K562 (cell line): ENCODE results near the gene MILR1. TPM values are rescaled to one million over a fixed set of nuclear protein-coding genes. Genes with fewer than 3 reads are reported as not detected.

Source experiments
- ATAC-seq: fragments of 200-7000 bp; cut with Tn5 transposase; 3 replicates; pipeline ENCODE4 v1.9.1; 2020; ENCODE audit warnings: moderate library complexity
- BruUV-seq: library from RNA; stranded (reverse); fragments of 400-500 nt; replicated peaks from 2 replicates; lab custom pipeline; 2021; lab: Mats Ljungman, UMichigan
- CTCF ChIA-PET: fragments of 300-600 bp; formaldehyde crosslinking; extraction: SDS; loops from one replicate; lab custom pipeline; 2021; ENCODE audit warnings: low intra/inter-chr PET ratio; lab: Yijun Ruan, JAX
- POLR2A ChIA-PET: fragments of 300-600, 350-650 bp; sonication (Branson Sonifier 250); formaldehyde crosslinking; extraction: SDS; loops from one replicate; lab custom pipeline; 2021; ENCODE audit warnings: antibody characterized with exemption, inconsistent platforms; lab: Yijun Ruan, JAX
- DNase-seq, 4 experiments: peaks; one replicate each; pipeline versions ENCODE4 v3.0.0 to v3.0.0-alpha.2; 2011 to 2018; ENCODE audit warnings: low spot score in 3 of 4, mixed read lengths in 3 of 4; ENCODE audit errors: extremely low read depth in 1 of 4
- FAIRE-seq: peaks from 2 replicates; lab custom pipeline; 2011; peaks lifted over from hg19 to GRCh38; lab: Jason Lieb, UNC
- H2AFZ ChIP-seq: 2 replicates; pipeline ENCODE4 v1.6.0; 2011; ENCODE audit warnings: low read depth, low read length, control low read depth, inconsistent platforms
- H3K27ac ChIP-seq: fragments of 200-600 bp; 3 replicates; pipeline ENCODE4 v1.8.0; 2011; ENCODE audit warnings: low read depth, mild to moderate bottlenecking, control low read depth, inconsistent platforms, low read length, moderate library complexity, mixed read lengths; ENCODE audit errors: extremely low read depth
- H3K27me3 ChIP-seq, 2 experiments: fragments of 300-600 bp in 1 of 2; 2 replicates in 1 of 2; 3 replicates in 1 of 2; pipeline versions ENCODE4 v1.6.0 to v1.8.0; 2011; ENCODE audit warnings: inconsistent platforms in 2 of 2, low read length in 2 of 2, mild to moderate bottlenecking in 1 of 2, mixed read lengths in 1 of 2, moderate library complexity in 1 of 2; ENCODE audit not compliant: control insufficient read depth in 2 of 2, insufficient read depth in 2 of 2
- H3K36me3 ChIP-seq: fragments of 300-600 bp; 3 replicates; pipeline ENCODE4 v1.8.0; 2011; ENCODE audit warnings: mild to moderate bottlenecking, low read length, inconsistent platforms; ENCODE audit not compliant: control insufficient read depth, insufficient read depth
- H3K4me1 ChIP-seq, 2 experiments: fragments of 200-600 bp in 1 of 2; replicated peaks in 1 of 2; 2 replicates in 1 of 2; 3 replicates in 1 of 2; pipeline versions ENCODE4 v1.5.1 to v1.8.0; 2011; ENCODE audit warnings: inconsistent platforms in 2 of 2, low read length in 2 of 2, mild to moderate bottlenecking in 1 of 2, mixed read lengths in 1 of 2, moderate library complexity in 1 of 2; ENCODE audit not compliant: control insufficient read depth in 2 of 2, insufficient read depth in 2 of 2
- H3K4me2 ChIP-seq: 2 replicates; pipeline ENCODE4 v1.6.1; 2011; ENCODE audit warnings: low read length, control low read depth, inconsistent platforms, mixed read lengths; ENCODE audit not compliant: insufficient read depth
- H3K4me3 ChIP-seq: fragments of 200-600 bp; sonication (generic), shearing (Covaris generic); 2 replicates; pipeline ENCODE4 v1.5.1; 2016; ENCODE audit warnings: control low read depth, inconsistent platforms
- H3K79me2 ChIP-seq: fragments of 200-600 bp; 3 replicates; pipeline ENCODE4 v1.8.0; 2011; ENCODE audit warnings: low read length, inconsistent platforms; ENCODE audit not compliant: control insufficient read depth, insufficient read depth
- H3K9ac ChIP-seq, 2 experiments: 2 replicates each; pipeline versions ENCODE4 v1.6.0 to v1.6.1; 2011; ENCODE audit warnings: low read depth in 2 of 2, low read length in 2 of 2, control low read depth in 1 of 2, inconsistent platforms in 1 of 2, mild to moderate bottlenecking in 1 of 2, mixed read lengths in 1 of 2; ENCODE audit not compliant: insufficient read depth in 1 of 2
- H3K9me1 ChIP-seq: one replicate; pipeline ENCODE4 v1.6.0; 2011; ENCODE audit warnings: inconsistent platforms, mild to moderate bottlenecking, low read length, moderate library complexity; ENCODE audit not compliant: control insufficient read depth, insufficient read depth
- H3K9me3 ChIP-seq: replicated peaks from 2 replicates; pipeline ENCODE4 v1.5.1; 2011; ENCODE audit warnings: low read depth, low read length, inconsistent platforms; ENCODE audit not compliant: control insufficient read depth, insufficient read depth
- H4K20me1 ChIP-seq: replicated peaks from 2 replicates; pipeline ENCODE4 v1.6.1; 2011; ENCODE audit warnings: low read length, inconsistent platforms, mixed read lengths; ENCODE audit not compliant: control insufficient read depth, insufficient read depth
- ADNP ChIP-seq: fragments of 200-800 bp; sonication (Bioruptor generic); IDR thresholded peaks from 2 replicates; pipeline ENCODE4 v1.6.1; 2016; ENCODE audit warnings: missing genetic modification characterization, missing compliant biosample characterization
- ARHGAP35 ChIP-seq: fragments of 450-650 bp; IDR thresholded peaks from 2 replicates; pipeline ENCODE4 v1.6.1; 2018; ENCODE audit not compliant: partially characterized antibody
- EZH2 ChIP-seq: IDR thresholded peaks from 2 replicates; pipeline ENCODE4 v1.6.1; 2012; ENCODE audit warnings: low read depth, mild to moderate bottlenecking, inconsistent platforms, low read length, borderline replicate concordance
- GATA2 ChIP-seq: sonication (generic); formaldehyde crosslinking; IDR thresholded peaks from 2 replicates; pipeline ENCODE4 v1.4.0; 2020; ENCODE audit warnings: mild to moderate bottlenecking, missing genetic modification reagents
- HNRNPH1 ChIP-seq: fragments of 200-400 bp; formaldehyde crosslinking; optimal IDR thresholded peaks from 2 replicates; pipeline ENCODE3; 2017; ENCODE audit warnings: low read depth, mild to moderate bottlenecking, low read length, moderate library complexity
- HSF4 ChIP-seq: fragments of 250-450 bp; sonication (Bioruptor Pico); IDR thresholded peaks from 2 replicates; pipeline ENCODE4 v2.1.2; 2022; ENCODE audit warnings: mild to moderate bottlenecking, moderate library complexity, borderline replicate concordance
- KAT7 ChIP-seq: sonication (generic); formaldehyde crosslinking; IDR thresholded peaks from 2 replicates; pipeline ENCODE4 v1.8.0; 2022; ENCODE audit warnings: missing genetic modification reagents, mild to moderate bottlenecking, borderline replicate concordance
- KDM1A ChIP-seq, 2 experiments: fragments of 450-650 bp; IDR thresholded peaks; 2 replicates each; pipeline ENCODE4 v1.6.1; 2016; ENCODE audit warnings: mild to moderate bottlenecking in 2 of 2
- LARP7 ChIP-seq: fragments of 450-650 bp; IDR thresholded peaks from 2 replicates; pipeline ENCODE4 v1.6.1; 2016
- NFATC3 ChIP-seq: fragments of 450-650 bp; IDR thresholded peaks from 2 replicates; pipeline ENCODE4 v1.6.1; 2017; ENCODE audit warnings: mild to moderate bottlenecking
- NFIX ChIP-seq: fragments of 250-450 bp; sonication (Bioruptor Pico); IDR thresholded peaks from 2 replicates; pipeline ENCODE4 v1.4.0; 2020; ENCODE audit warnings: low read depth, mild to moderate bottlenecking, moderate library complexity
- RBM14 ChIP-seq: fragments of 200-400 bp; formaldehyde crosslinking; IDR thresholded peaks from 2 replicates; pipeline ENCODE4 v1.6.1; 2018; ENCODE audit warnings: low read depth, mild to moderate bottlenecking, low read length, moderate library complexity, borderline replicate concordance; ENCODE audit not compliant: insufficient read depth
- SIN3A ChIP-seq, 2 experiments: fragments of 150-350 bp in 1 of 2; IDR thresholded peaks; 2 replicates each; pipeline ENCODE4 v1.6.1; 2011 to 2016; ENCODE audit warnings: borderline replicate concordance in 2 of 2, low read depth in 2 of 2, low read length in 2 of 2, mild to moderate bottlenecking in 2 of 2, moderate library complexity in 2 of 2; ENCODE audit not compliant: control insufficient read depth in 1 of 2
- SMARCA5 ChIP-seq: fragments of 450-650 bp; IDR thresholded peaks from 2 replicates; pipeline ENCODE4 v1.6.1; 2016
- SRSF9 ChIP-seq: fragments of 200-400 bp; formaldehyde crosslinking; IDR thresholded peaks from 2 replicates; pipeline ENCODE4 v1.6.1; 2017; ENCODE audit warnings: low read depth, low read length, borderline replicate concordance
- TOE1 ChIP-seq, 2 experiments: fragments of 450-650 bp in 1 of 2; sonication (generic) in 1 of 2; formaldehyde crosslinking in 1 of 2; IDR thresholded peaks; 2 replicates each; pipeline versions ENCODE4 v1.7.1 to v1.8.0; 2016 to 2022; ENCODE audit warnings: borderline replicate concordance in 2 of 2, mild to moderate bottlenecking in 2 of 2, antibody characterized with exemption in 1 of 2, inconsistent platforms in 1 of 2, low read depth in 1 of 2, missing genetic modification reagents in 1 of 2, moderate library complexity in 1 of 2
- ZFP36 ChIP-seq: fragments of 150-350 bp; IDR thresholded peaks from 2 replicates; pipeline ENCODE4 v1.6.1; 2018; ENCODE audit warnings: low read length, low read depth; ENCODE audit not compliant: partially characterized antibody
- ZNF253 ChIP-seq: fragments of 250-450 bp; sonication (Bioruptor Pico); conservative IDR thresholded peaks from 2 replicates; pipeline ENCODE4 v1.6.1; 2021; ENCODE audit warnings: mild to moderate bottlenecking
- WGBS: fragments of 100-300 bp; shearing (Covaris generic); methylation state at CpG from one replicate; pipeline ENCODE4 v1.1.6; 2016; ENCODE audit warnings: low coverage, mixed read lengths; ENCODE audit not compliant: insufficient coverage; ENCODE audit errors: missing lambda C conversion rate; 5-methylcytosine and 5-hydroxymethylcytosine counted together
- in situ Hi-C: fragments of 300-500 bp; cut with MboI; formaldehyde crosslinking; loops from 4 replicates; pipeline ENCODE4 v1.15.0; 2018; ENCODE audit warnings: inconsistent platforms, mixed read lengths
- intact Hi-C: fragments of 100-400 bp; cut with micrococcal nuclease; formaldehyde crosslinking; loops from 2 replicates; pipeline ENCODE4 v1.14.2; 2022
- polyA plus RNA-seq, 8 experiments: library from polyadenylated mRNA; depleted of rRNA in 4 of 8; stranded (reverse) in 5 of 8; unstranded in 3 of 8; fragments of >200 nt; fragmentation: Nextera tagmentation in 2 of 8; fragmentation: Illumina TruSeq in 1 of 8; extraction: Ambion mirVana in 2 of 8; extraction: Trizol in 1 of 8; gene quantifications; 2 replicates each; pipeline versions ENCODE4 v1.2.1 to v1.2.3, GENCODE V29; 2011 to 2014; ENCODE audit warnings: inconsistent platforms in 1 of 8, missing spikeins in 1 of 8
- total RNA-seq, 7 experiments: library from RNA; depleted of rRNA in 6 of 7; stranded (reverse); fragments of >200 nt in 6 of 7; fragmentation: Illumina TruSeq in 2 of 7; extraction: Trizol in 2 of 7; gene quantifications; 2 replicates each; pipeline versions ENCODE4 v1.2.1 to v1.2.3, GENCODE V29; 2011 to 2021; ENCODE audit warnings: low replicate concordance in 1 of 7
- TF ChIP-seq, protein P1 (sequence below): sonication (generic); formaldehyde crosslinking; IDR thresholded peaks from 2 replicates; pipeline ENCODE4 v1.9.0; 2022; ENCODE audit warnings: mild to moderate bottlenecking, missing genetic modification reagents
- TF ChIP-seq, protein P2 (sequence below): fragments of 250-450 bp; sonication (Bioruptor Pico); IDR thresholded peaks from 2 replicates; pipeline ENCODE4 v1.8.0; 2021; ENCODE audit warnings: moderate library complexity, mild to moderate bottlenecking, inconsistent platforms
- TF ChIP-seq, protein P3 (sequence below): fragments of 250-450 bp; sonication (Bioruptor Pico); IDR thresholded peaks from 2 replicates; pipeline ENCODE4 v1.6.1; 2021; ENCODE audit warnings: mild to moderate bottlenecking

Gene MILR1
- total and polyA plus RNA-seq, 9 of the 15 experiments (the other 6 are each of a cell fraction or from before 2014, with no cell fraction given), result 3.8 to 14.1 (median 7.1) TPM

DNA sequence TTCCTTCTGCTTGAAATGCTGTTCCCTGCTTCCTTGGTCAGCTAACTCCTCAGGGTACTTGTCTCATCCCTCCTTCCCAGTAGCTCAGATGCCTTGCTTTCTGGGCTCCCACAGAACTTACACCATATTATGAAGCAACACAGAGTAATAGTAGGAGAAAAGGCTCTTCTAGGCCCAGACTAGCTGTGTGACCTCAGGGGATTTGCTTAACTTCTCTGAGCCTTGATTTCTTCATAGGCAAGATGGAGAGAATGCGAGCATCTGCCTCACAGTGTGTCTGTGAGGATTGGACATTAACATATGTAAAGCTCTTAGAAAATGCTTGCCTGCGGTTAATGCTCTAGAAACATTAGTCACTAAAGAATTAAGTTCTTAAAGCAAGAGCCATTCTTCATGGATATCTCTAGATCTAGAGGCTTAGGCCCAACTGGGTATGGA, 36.0 kb upstream of the MILR1 start:
- POLR2A ChIA-PET, result no interaction called here
- no peaks in the 10 kb centered on the region for H3K9me3 ChIP-seq
- H3K9ac ChIP-seq, result no peak overlapping the region
- no peak for DNase-seq
- no peak for FAIRE-seq
- ATAC-seq, result no peak
- H3K79me2 ChIP-seq, result no peaks in the 10 kb centered on the region
- no TSS peak for BruUV-seq
- no peak overlapping the region for H3K4me2 ChIP-seq
- in situ Hi-C loops, result no loop called here
- 68% methylated on average over 2 of the region's 2 CpGs for WGBS
- H2AFZ ChIP-seq, result no peak overlapping the region
- no peaks in the 10 kb centered on the region for H3K27me3 ChIP-seq
- intact Hi-C loops, result loop anchor here (10.0 kb wide), 1 partner anchor 508 kb away; no protein-coding TSS in a partner anchor
- peaks cover 0 to 6% of the 10 kb centered on the region in 2 experiments; a peak in 4 of 5 replicates for H3K4me1 ChIP-seq
- CTCF ChIA-PET, result no interaction called here
- H3K4me3 ChIP-seq, result no peak overlapping the region
- no peaks in the 10 kb centered on the region for H4K20me1 ChIP-seq
- H3K9me1 ChIP-seq, result no peaks in the 10 kb centered on the region
- H3K27ac ChIP-seq, result no peak overlapping the region
- no peaks in the 10 kb centered on the region for H3K36me3 ChIP-seq
- TF ChIP-seq TOE1 (IDR thresholded peaks at IDR 0.05; ENCODE audit: borderline replicate concordance), result no peak
- no peak for TF ChIP-seq TOE1 (CRISPR knock-in tag; IDR thresholded peaks at IDR 0.05; ENCODE audit: borderline replicate concordance, low read depth)
- TF ChIP-seq HNRNPH1, result no peak
- TF ChIP-seq EZH2, result no peak
- TF ChIP-seq, protein P1, sequence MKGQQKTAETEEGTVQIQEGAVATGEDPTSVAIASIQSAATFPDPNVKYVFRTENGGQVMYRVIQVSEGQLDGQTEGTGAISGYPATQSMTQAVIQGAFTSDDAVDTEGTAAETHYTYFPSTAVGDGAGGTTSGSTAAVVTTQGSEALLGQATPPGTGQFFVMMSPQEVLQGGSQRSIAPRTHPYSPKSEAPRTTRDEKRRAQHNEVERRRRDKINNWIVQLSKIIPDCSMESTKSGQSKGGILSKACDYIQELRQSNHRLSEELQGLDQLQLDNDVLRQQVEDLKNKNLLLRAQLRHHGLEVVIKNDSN, result no peak
- TF ChIP-seq, protein P2, sequence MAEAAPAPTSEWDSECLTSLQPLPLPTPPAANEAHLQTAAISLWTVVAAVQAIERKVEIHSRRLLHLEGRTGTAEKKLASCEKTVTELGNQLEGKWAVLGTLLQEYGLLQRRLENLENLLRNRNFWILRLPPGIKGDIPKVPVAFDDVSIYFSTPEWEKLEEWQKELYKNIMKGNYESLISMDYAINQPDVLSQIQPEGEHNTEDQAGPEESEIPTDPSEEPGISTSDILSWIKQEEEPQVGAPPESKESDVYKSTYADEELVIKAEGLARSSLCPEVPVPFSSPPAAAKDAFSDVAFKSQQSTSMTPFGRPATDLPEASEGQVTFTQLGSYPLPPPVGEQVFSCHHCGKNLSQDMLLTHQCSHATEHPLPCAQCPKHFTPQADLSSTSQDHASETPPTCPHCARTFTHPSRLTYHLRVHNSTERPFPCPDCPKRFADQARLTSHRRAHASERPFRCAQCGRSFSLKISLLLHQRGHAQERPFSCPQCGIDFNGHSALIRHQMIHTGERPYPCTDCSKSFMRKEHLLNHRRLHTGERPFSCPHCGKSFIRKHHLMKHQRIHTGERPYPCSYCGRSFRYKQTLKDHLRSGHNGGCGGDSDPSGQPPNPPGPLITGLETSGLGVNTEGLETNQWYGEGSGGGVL, result no peak
- no peak for TF ChIP-seq SRSF9
- peak; percentile 63; the same call in 1 of the 2 replicates for TF ChIP-seq SMARCA5
- no peak for TF ChIP-seq NFATC3
- no peak for TF ChIP-seq SIN3A (IDR thresholded peaks at IDR 0.05; ENCODE audit: borderline replicate concordance in 2 of 2, control insufficient read depth in 1 of 2, low read depth in 2 of 2, low read length in 2 of 2)
- no peak for TF ChIP-seq NFIX
- TF ChIP-seq ZNF253, result no peak
- TF ChIP-seq KAT7 (CRISPR knock-in tag), result no peak
- no peak for TF ChIP-seq GATA2
- TF ChIP-seq LARP7, result no peak
- TF ChIP-seq ADNP, result peak; percentile 79; the same call in 1 of the 2 replicates
- no peak for TF ChIP-seq HSF4
- TF ChIP-seq ARHGAP35, result no peak
- TF ChIP-seq, protein P3, sequence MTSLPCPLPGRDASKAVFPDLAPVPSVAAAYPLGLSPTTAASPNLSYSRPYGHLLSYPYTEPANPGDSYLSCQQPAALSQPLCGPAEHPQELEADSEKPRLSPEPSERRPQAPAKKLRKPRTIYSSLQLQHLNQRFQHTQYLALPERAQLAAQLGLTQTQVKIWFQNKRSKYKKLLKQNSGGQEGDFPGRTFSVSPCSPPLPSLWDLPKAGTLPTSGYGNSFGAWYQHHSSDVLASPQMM (CRISPR knock-in tag), result no peak
- no peak for TF ChIP-seq RBM14
- TF ChIP-seq ZFP36, result peak; percentile 65
- peak; percentile 66 to 76; a peak in 3 of 4 replicates for TF ChIP-seq KDM1A (IDR thresholded peaks at IDR 0.05)
